HG02870 (cell line): ENCODE measurements around the gene RPS28.
"Not testable (repeated sequence)": the region's sequence is repeated elsewhere in the genome, so short reads cannot be mapped to it uniquely, and the experiment has no call there.

Source experiments
- ATAC-seq: cut with Tn5 transposase; IDR thresholded peaks from one replicate; pipeline ENCODE4 v1.9.1; 2021; ENCODE audit warnings: mild to moderate bottlenecking, moderate library complexity; ENCODE audit not compliant: unreplicated experiment

The RPS28 gene

GRCh38 chr19:8321067-8321985 lies at the start of gene RPS28, which contains the start of gene NDUFA7:
RPS28 (plus strand) TSS chr19:8321496; CDS start chr19:8321531, 35 bp downstream.
NDUFA7 (minus strand) TSS chr19:8321375; CDS start chr19:8321358, 17 bp downstream.
- peak; percentile 89 for ATAC-seq

GRCh38 chr19:8276508-8276907 lies 44.8 kb upstream of the RPS28 start:
- not testable (repeated sequence) for ATAC-seq

GRCh38 chr19:8291337-8291736 lies 30.0 kb upstream of the RPS28 start:
- not testable (repeated sequence) for ATAC-seq

- ATAC-seq, result no peak
Measured at GRCh38 chr19:8302357-8302691, 19.0 kb upstream of the RPS28 start.

- no peak for ATAC-seq
Measured at GRCh38 chr19:8302734-8303133, 18.6 kb upstream of the RPS28 start.

GRCh38 chr19:8304841-8305621 lies 16.3 kb upstream of the RPS28 start:
- ATAC-seq, result no peak

GRCh38 chr19:8305798-8306197 lies 15.5 kb upstream of the RPS28 start:
- ATAC-seq, result no peak

- ATAC-seq, result no peak
Measured at GRCh38 chr19:8306235-8307054, 14.9 kb upstream of the RPS28 start.

- ATAC-seq, result no peak
Measured at GRCh38 chr19:8307400-8307964, 13.8 kb upstream of the RPS28 start.

GRCh38 chr19:8307965-8308866 lies 13.1 kb upstream of the RPS28 start, which contains the start of gene CD320:
CD320 (minus strand) TSS chr19:8308358; CDS start chr19:8308290, 68 bp downstream.
- peak; percentile 76 for ATAC-seq

GRCh38 chr19:8308891-8309291 lies 12.4 kb upstream of the RPS28 start:
- no peak for ATAC-seq

- ATAC-seq, result no peak
Measured at GRCh38 chr19:8310342-8311055, 10.8 kb upstream of the RPS28 start.

- ATAC-seq, result no peak
Measured at GRCh38 chr19:8311461-8312260, 9.6 kb upstream of the RPS28 start.

- ATAC-seq, result not testable (repeated sequence)
Measured at GRCh38 chr19:8314981-8315640, 6.2 kb upstream of the RPS28 start.

- no peak for ATAC-seq
Measured at GRCh38 chr19:8316351-8317125, 4.8 kb upstream of the RPS28 start.

GRCh38 chr19:8318835-8319234 lies 2.5 kb upstream of the RPS28 start:
- not testable (repeated sequence) for ATAC-seq
